WTC11 (cell line): Measurements from ENCODE around the gene ACP3. TPM values are rescaled to one million over a fixed set of nuclear protein-coding genes. Genes with fewer than 3 reads are reported as not detected.

ENCODE experiments used
- ATAC-seq: fragments of 200-7000 bp; cut with Tn5 transposase; 2 replicates; pipeline ENCODE4 v1.10.0; 2021; ENCODE audit warnings: mild to moderate bottlenecking, moderate library complexity
- CTCF ChIA-PET: fragments of 300-600 bp; sonication (Branson Sonifier 250); formaldehyde crosslinking; loops from one replicate; lab custom pipeline; 2021; ENCODE audit warnings: antibody characterized with exemption; lab: Charles Lee
- POLR2A ChIA-PET: fragments of 350-600 bp; sonication (Branson Sonifier 250); formaldehyde crosslinking; loops from one replicate; lab custom pipeline; 2021; ENCODE audit warnings: antibody characterized with exemption; lab: Charles Lee
- DNase-seq: peaks from one replicate; pipeline ENCODE4 v3.0.0; 2021; ENCODE audit warnings: low spot score
- H3K27ac Mint-ChIP-seq: 2 replicates; pipeline ENCODE4 v1.8.0; 2021; ENCODE audit warnings: mixed read lengths
- H3K27me3 Mint-ChIP-seq: 2 replicates; pipeline ENCODE4 v1.8.0; 2021; ENCODE audit warnings: low read depth, mild to moderate bottlenecking, moderate library complexity, mixed read lengths
- H3K36me3 Mint-ChIP-seq: 2 replicates; pipeline ENCODE4 v1.8.0; 2021; ENCODE audit warnings: mixed read lengths
- H3K4me1 Mint-ChIP-seq: 2 replicates; pipeline ENCODE4 v1.8.0; 2022; ENCODE audit warnings: mixed read lengths
- H3K4me3 Mint-ChIP-seq: 2 replicates; pipeline ENCODE4 v1.8.0; 2021; ENCODE audit warnings: mild to moderate bottlenecking, moderate library complexity, mixed read lengths
- H3K9me3 Mint-ChIP-seq: 2 replicates; pipeline ENCODE4 v1.8.0; 2021; ENCODE audit warnings: mixed read lengths
- ATF2 ChIP-seq: sonication (generic); formaldehyde crosslinking; IDR thresholded peaks from 2 replicates; pipeline ENCODE4 v1.8.1; 2022; ENCODE audit warnings: low read depth, missing genetic modification reagents, borderline replicate concordance
- ESRRA ChIP-seq: sonication (generic); formaldehyde crosslinking; IDR thresholded peaks from 2 replicates; pipeline ENCODE4 v1.8.1; 2022; ENCODE audit warnings: mild to moderate bottlenecking, missing genetic modification reagents, borderline replicate concordance
- MLX ChIP-seq: sonication (generic); formaldehyde crosslinking; IDR thresholded peaks from 2 replicates; pipeline ENCODE4 v1.8.1; 2023; ENCODE audit warnings: mild to moderate bottlenecking, missing genetic modification reagents, moderate library complexity
- RELA ChIP-seq: sonication (generic); formaldehyde crosslinking; IDR thresholded peaks from 2 replicates; pipeline ENCODE4 v1.8.1; 2022; ENCODE audit warnings: missing genetic modification reagents, mild to moderate bottlenecking, borderline replicate concordance
- SOX15 ChIP-seq: fragments of 250-450 bp; sonication (Bioruptor Pico); IDR thresholded peaks from 2 replicates; pipeline ENCODE4 v1.9.0; 2021; ENCODE audit warnings: mild to moderate bottlenecking
- STAT6 ChIP-seq: sonication (generic); formaldehyde crosslinking; conservative IDR thresholded peaks from 2 replicates; pipeline ENCODE4 v1.8.1; 2023; ENCODE audit warnings: mild to moderate bottlenecking, low read depth, missing genetic modification reagents, moderate library complexity
- TCF7 ChIP-seq: sonication (generic); formaldehyde crosslinking; IDR thresholded peaks from 2 replicates; pipeline ENCODE4 v1.8.0; 2022; ENCODE audit warnings: mild to moderate bottlenecking, low read depth, missing genetic modification reagents, moderate library complexity
- TEAD4 ChIP-seq: sonication (generic); formaldehyde crosslinking; IDR thresholded peaks from 2 replicates; pipeline ENCODE4 v1.8.0; 2022; ENCODE audit warnings: mild to moderate bottlenecking, missing genetic modification reagents
- ZNF416 ChIP-seq: fragments of 250-450 bp; sonication (Bioruptor Pico); IDR thresholded peaks from 2 replicates; pipeline ENCODE4 v1.9.0; 2021; ENCODE audit warnings: mild to moderate bottlenecking, inconsistent platforms
- ZNF425 ChIP-seq: fragments of 250-450 bp; sonication (Bioruptor Pico); conservative IDR thresholded peaks from 2 replicates; pipeline ENCODE4 v1.9.0; 2021; ENCODE audit warnings: mild to moderate bottlenecking
- total RNA-seq: library from RNA; stranded (reverse); gene quantifications from 3 replicates; pipeline ENCODE4 v1.2.3, GENCODE V29; 2021
- TF ChIP-seq, protein P1 (sequence below): sonication (generic); formaldehyde crosslinking; IDR thresholded peaks from 2 replicates; pipeline ENCODE4 v1.8.1; 2023; ENCODE audit warnings: mild to moderate bottlenecking, moderate library complexity, missing genetic modification reagents
- TF ChIP-seq, protein P2 (sequence below): sonication (generic); formaldehyde crosslinking; IDR thresholded peaks from 2 replicates; pipeline ENCODE4 v1.8.0; 2023; ENCODE audit warnings: missing genetic modification reagents, mild to moderate bottlenecking, borderline replicate concordance
- TF ChIP-seq, protein P3 (sequence below): sonication (generic); formaldehyde crosslinking; IDR thresholded peaks from 2 replicates; pipeline ENCODE4 v1.8.1; 2022; ENCODE audit warnings: mild to moderate bottlenecking, moderate library complexity, missing genetic modification reagents

The ACP3 gene
- total RNA-seq, 1 experiment from 2014 or later, result 2.5 TPM

DNA sequence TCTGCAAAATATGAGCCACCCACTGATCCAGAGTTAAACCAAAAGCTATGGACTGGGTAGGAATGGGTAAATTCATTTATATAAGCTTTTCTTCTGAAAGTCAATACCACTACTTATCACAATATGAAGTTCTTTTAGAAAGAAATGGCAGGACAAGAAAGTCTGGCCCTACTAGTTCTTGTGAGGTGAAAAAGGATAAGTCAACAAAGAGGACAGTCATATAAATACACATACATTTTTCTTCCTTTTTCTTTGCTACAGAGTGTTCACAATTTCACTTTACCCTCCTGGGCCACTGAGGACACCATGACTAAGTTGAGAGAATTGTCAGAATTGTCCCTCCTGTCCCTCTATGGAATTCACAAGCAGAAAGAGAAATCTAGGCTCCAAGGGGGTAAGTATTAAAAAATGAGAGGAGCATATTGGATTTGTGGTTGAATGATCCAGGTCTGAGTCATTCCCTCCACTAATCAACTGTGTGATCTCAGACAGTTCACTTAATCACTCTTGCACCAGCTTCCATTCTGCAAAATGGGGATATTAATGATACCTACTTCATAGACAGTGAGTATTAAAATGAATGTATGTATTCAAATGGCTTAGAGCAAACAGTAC is 27.6 kb downstream of the ACP3 start (continued):
- TF ChIP-seq STAT6 (CRISPR knock-in tag) (no peak), ZNF425 (CRISPR knock-in tag) (no peak), ZNF416 (CRISPR knock-in tag) (no peak), TCF7 (no peak), SOX15 (no peak), ESRRA (CRISPR knock-in tag) (no peak), RELA (CRISPR knock-in tag) (no peak), TEAD4 (no peak), ATF2 (no peak)
- TF ChIP-seq, protein P1, sequence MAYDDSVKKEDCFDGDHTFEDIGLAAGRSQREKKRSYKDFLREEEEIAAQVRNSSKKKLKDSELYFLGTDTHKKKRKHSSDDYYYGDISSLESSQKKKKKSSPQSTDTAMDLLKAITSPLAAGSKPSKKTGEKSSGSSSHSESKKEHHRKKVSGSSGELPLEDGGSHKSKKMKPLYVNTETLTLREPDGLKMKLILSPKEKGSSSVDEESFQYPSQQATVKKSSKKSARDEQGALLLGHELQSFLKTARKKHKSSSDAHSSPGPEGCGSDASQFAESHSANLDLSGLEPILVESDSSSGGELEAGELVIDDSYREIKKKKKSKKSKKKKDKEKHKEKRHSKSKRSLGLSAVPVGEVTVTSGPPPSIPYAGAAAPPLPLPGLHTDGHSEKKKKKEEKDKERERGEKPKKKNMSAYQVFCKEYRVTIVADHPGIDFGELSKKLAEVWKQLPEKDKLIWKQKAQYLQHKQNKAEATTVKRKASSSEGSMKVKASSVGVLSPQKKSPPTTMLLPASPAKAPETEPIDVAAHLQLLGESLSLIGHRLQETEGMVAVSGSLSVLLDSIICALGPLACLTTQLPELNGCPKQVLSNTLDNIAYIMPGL (CRISPR knock-in tag), result no peak
- TF ChIP-seq, protein P2, sequence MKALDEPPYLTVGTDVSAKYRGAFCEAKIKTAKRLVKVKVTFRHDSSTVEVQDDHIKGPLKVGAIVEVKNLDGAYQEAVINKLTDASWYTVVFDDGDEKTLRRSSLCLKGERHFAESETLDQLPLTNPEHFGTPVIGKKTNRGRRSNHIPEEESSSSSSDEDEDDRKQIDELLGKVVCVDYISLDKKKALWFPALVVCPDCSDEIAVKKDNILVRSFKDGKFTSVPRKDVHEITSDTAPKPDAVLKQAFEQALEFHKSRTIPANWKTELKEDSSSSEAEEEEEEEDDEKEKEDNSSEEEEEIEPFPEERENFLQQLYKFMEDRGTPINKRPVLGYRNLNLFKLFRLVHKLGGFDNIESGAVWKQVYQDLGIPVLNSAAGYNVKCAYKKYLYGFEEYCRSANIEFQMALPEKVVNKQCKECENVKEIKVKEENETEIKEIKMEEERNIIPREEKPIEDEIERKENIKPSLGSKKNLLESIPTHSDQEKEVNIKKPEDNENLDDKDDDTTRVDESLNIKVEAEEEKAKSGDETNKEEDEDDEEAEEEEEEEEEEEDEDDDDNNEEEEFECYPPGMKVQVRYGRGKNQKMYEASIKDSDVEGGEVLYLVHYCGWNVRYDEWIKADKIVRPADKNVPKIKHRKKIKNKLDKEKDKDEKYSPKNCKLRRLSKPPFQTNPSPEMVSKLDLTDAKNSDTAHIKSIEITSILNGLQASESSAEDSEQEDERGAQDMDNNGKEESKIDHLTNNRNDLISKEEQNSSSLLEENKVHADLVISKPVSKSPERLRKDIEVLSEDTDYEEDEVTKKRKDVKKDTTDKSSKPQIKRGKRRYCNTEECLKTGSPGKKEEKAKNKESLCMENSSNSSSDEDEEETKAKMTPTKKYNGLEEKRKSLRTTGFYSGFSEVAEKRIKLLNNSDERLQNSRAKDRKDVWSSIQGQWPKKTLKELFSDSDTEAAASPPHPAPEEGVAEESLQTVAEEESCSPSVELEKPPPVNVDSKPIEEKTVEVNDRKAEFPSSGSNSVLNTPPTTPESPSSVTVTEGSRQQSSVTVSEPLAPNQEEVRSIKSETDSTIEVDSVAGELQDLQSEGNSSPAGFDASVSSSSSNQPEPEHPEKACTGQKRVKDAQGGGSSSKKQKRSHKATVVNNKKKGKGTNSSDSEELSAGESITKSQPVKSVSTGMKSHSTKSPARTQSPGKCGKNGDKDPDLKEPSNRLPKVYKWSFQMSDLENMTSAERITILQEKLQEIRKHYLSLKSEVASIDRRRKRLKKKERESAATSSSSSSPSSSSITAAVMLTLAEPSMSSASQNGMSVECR (CRISPR knock-in tag), result no peak

- ChIA-PET CTCF (interaction anchor here (0.5 to 11.2 kb wide), 3 partner anchors 51 to 1165 kb away, joined by 3 to 185 read pairs (median 5); no protein-coding TSS in a partner anchor), POLR2A (no interaction called here)
- Mint-ChIP-seq H3K27me3 (no peaks in the 10 kb centered on the region), H3K27ac (no peak overlapping the region), H3K4me3 (no peak overlapping the region), H3K4me1 (peaks cover 29% of the 10 kb centered on the region), H3K9me3 (no peaks in the 10 kb centered on the region), H3K36me3 (no peaks in the 10 kb centered on the region)
- TF ChIP-seq TEAD4 (no peak), MLX (CRISPR knock-in tag) (no peak)
- TF ChIP-seq, protein P3, sequence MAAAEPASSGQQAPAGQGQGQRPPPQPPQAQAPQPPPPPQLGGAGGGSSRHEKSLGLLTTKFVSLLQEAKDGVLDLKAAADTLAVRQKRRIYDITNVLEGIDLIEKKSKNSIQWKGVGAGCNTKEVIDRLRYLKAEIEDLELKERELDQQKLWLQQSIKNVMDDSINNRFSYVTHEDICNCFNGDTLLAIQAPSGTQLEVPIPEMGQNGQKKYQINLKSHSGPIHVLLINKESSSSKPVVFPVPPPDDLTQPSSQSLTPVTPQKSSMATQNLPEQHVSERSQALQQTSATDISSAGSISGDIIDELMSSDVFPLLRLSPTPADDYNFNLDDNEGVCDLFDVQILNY (CRISPR knock-in tag), result no peak
- no peak for ATAC-seq
- no peak for DNase-seq
Observed at GRCh38 chr3:132346841-132347736, 29.9 kb downstream of the ACP3 start.
